Smooth muscle cell (in vitro differentiated cells): ENCODE measurements around the gene KRT23. TPM values are rescaled to one million over a fixed set of nuclear protein-coding genes. Genes with fewer than 3 reads are reported as not detected.
A peak's percentile ranks its signal among the peaks of the same experiment; 100 is the strongest.

ENCODE experiments used
- DNase-seq: peaks from one replicate; lab custom pipeline; 2025; ENCODE audit not compliant: unreplicated experiment; lab: John Stamatoyannopoulos, UW
- H2AFZ ChIP-seq: fragments of 200-600 bp; sonication (generic); 2 replicates; pipeline ENCODE4 v1.6.0; 2016; ENCODE audit warnings: antibody characterized with exemption, low read depth, mild to moderate bottlenecking
- H3F3A ChIP-seq: fragments of 200-600 bp; sonication (generic); 2 replicates; pipeline ENCODE4 v1.6.0; 2017; ENCODE audit warnings: antibody characterized with exemption, low read depth
- H3K27ac ChIP-seq: fragments of 200-600 bp; sonication (generic); 2 replicates; pipeline ENCODE4 v1.5.1; 2016; ENCODE audit warnings: low read depth, mild to moderate bottlenecking
- H3K27me3 ChIP-seq: fragments of 200-600 bp; sonication (generic); 2 replicates; pipeline ENCODE4 v1.6.1; 2016; ENCODE audit warnings: low read depth, mild to moderate bottlenecking
- H3K36me3 ChIP-seq: fragments of 200-600 bp; sonication (generic); 2 replicates; pipeline ENCODE4 v1.5.1; 2016; ENCODE audit warnings: low read depth
- H3K4me1 ChIP-seq: fragments of 200-600 bp; sonication (generic); 2 replicates; pipeline ENCODE4 v1.5.1; 2016; ENCODE audit warnings: low read depth
- H3K4me2 ChIP-seq: fragments of 200-600 bp; sonication (generic); 2 replicates; pipeline ENCODE4 v1.6.0; 2016; ENCODE audit warnings: mild to moderate bottlenecking
- H3K4me3 ChIP-seq: fragments of 200-600 bp; sonication (generic); 2 replicates; pipeline ENCODE4 v1.5.1; 2016; ENCODE audit warnings: mild to moderate bottlenecking
- H3K79me2 ChIP-seq: fragments of 200-600 bp; sonication (generic); 2 replicates; pipeline ENCODE4 v1.6.0; 2016; ENCODE audit warnings: low read depth, mild to moderate bottlenecking
- H3K9ac ChIP-seq: fragments of 200-600 bp; sonication (generic); 2 replicates; pipeline ENCODE4 v1.6.0; 2016; ENCODE audit warnings: low read depth
- H3K9me3 ChIP-seq: fragments of 200-600 bp; sonication (generic); replicated peaks from 2 replicates; pipeline ENCODE4 v1.5.1; 2016; ENCODE audit warnings: low read depth
- H4K20me1 ChIP-seq: fragments of 200-600 bp; sonication (generic); 2 replicates; pipeline ENCODE4 v1.6.0; 2016; ENCODE audit warnings: low read depth
- CTCF ChIP-seq: fragments of 200-600 bp; sonication (generic); IDR thresholded peaks from 2 replicates; pipeline ENCODE4 v1.5.1; 2017; ENCODE audit warnings: borderline replicate concordance, mild to moderate bottlenecking, antibody characterized with exemption; ENCODE audit not compliant: insufficient read depth, poor library complexity, severe bottlenecking
- WGBS: methylation state at CpG from one replicate; pipeline ENCODE4 v1.1.7; 2016; ENCODE audit warnings: low lambda C conversion rate; 5-methylcytosine and 5-hydroxymethylcytosine counted together
- polyA plus RNA-seq: library from polyadenylated mRNA; unstranded; fragments of >200 nt; fragmentation: Nextera tagmentation; extraction: Ambion mirVana; gene quantifications from 2 replicates; pipeline ENCODE4 v1.2.1, GENCODE V29; 2016
- total RNA-seq: library from RNA; depleted of rRNA; stranded (reverse); fragments of >200 nt; gene quantifications from 2 replicates; pipeline ENCODE4 v1.2.3, GENCODE V29; 2014

Gene KRT23
- total and polyA plus RNA-seq, 2 experiments from 2014 or later, result 14.4 to 46.3 TPM

GRCh38 chr17:40915199-40915661 is 22.2 kb downstream of the KRT23 start:
- Histone ChIP-seq H3K36me3 (no peaks in the 10 kb centered on the region), H3F3A (peaks cover 4% of the 10 kb centered on the region), H3K9me3 (no peaks in the 10 kb centered on the region), H3K4me3 (no peak overlapping the region), H3K4me1 (peaks cover 6% of the 10 kb centered on the region), H3K4me2 (peak overlapping the region; percentile 14), H3K9ac (peak overlapping the region; percentile 87), H3K27me3 (no peaks in the 10 kb centered on the region), H2AFZ (no peak overlapping the region), H3K27ac (peak overlapping the region; percentile 96), H4K20me1 (no peaks in the 10 kb centered on the region), H3K79me2 (no peaks in the 10 kb centered on the region)
- TF ChIP-seq CTCF, result no peak
- no peak for DNase-seq
- WGBS, result 26% methylated on average over 3 of the region's 3 CpGs

- H3K36me3 ChIP-seq, result no peaks in the 10 kb centered on the region
- peaks cover 14% of the 10 kb centered on the region for H3K4me1 ChIP-seq
- peak overlapping the region; percentile 1 for H3K4me2 ChIP-seq
- TF ChIP-seq CTCF, result no peak
- no peak for DNase-seq
- 80% methylated on average over 3 of the region's 3 CpGs for WGBS
- H3K9me3 ChIP-seq, result no peaks in the 10 kb centered on the region
- H3K4me3 ChIP-seq, result no peak overlapping the region
- H2AFZ ChIP-seq, result no peak overlapping the region
- H3K27me3 ChIP-seq, result no peaks in the 10 kb centered on the region
- H4K20me1 ChIP-seq, result no peaks in the 10 kb centered on the region
- no peaks in the 10 kb centered on the region for H3K79me2 ChIP-seq
- H3K9ac ChIP-seq, result peak overlapping the region; percentile 87
- H3K27ac ChIP-seq, result peak overlapping the region; percentile 96
- peaks cover 11% of the 10 kb centered on the region for H3F3A ChIP-seq
Observed at GRCh38 chr17:40914075-40914855, 23.2 kb downstream of the KRT23 start.

- Histone ChIP-seq H2AFZ (no peak overlapping the region), H3K9ac (no peak overlapping the region), H3K4me2 (no peak overlapping the region), H4K20me1 (no peaks in the 10 kb centered on the region), H3F3A (peaks cover 11% of the 10 kb centered on the region), H3K9me3 (no peaks in the 10 kb centered on the region), H3K4me3 (no peak overlapping the region), H3K4me1 (peaks cover 21% of the 10 kb centered on the region), H3K27ac (peak overlapping the region; percentile 11), H3K36me3 (no peaks in the 10 kb centered on the region), H3K27me3 (no peaks in the 10 kb centered on the region), H3K79me2 (no peaks in the 10 kb centered on the region)
- TF ChIP-seq CTCF, result no peak
- WGBS, result 83% methylated on average over 13 of the region's 13 CpGs
- no peak for DNase-seq
Observed at GRCh38 chr17:40912486-40913210, 24.8 kb downstream of the KRT23 start.
